CD4-positive, alpha-beta T cell treated with Interleukin-10 for 1 hour (primary cell): Measurements from ENCODE around the gene DHRS2.
"Not testable (repeated sequence)": the region's sequence is repeated elsewhere in the genome, so short reads cannot be mapped to it uniquely, and the experiment has no call there.

ENCODE experiments used
- DNase-seq: peaks from one replicate; pipeline ENCODE4 v3.0.0-alpha.2; 2020

Gene DHRS2

DNA sequence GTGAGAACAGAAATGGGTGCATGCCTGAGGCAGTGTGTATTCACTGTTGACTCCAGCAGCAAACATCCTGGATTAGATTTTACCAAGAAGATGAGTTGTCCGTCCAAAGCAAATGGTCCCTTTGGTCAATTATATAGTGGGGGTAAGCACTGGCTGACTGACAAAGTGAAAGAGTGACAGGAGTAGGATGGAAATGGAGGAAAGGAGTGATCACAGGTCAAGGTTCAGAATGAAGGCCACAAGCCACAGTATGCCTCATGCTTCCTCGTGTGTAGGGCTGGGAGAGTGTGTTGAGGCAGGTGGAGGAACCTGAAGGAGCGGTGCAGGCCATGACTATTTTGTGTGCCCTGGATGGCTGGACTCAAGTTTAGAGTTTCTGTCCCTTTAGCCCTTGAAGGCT lies 14.3 kb downstream of the DHRS2 start:
- no peak for DNase-seq

DNA sequence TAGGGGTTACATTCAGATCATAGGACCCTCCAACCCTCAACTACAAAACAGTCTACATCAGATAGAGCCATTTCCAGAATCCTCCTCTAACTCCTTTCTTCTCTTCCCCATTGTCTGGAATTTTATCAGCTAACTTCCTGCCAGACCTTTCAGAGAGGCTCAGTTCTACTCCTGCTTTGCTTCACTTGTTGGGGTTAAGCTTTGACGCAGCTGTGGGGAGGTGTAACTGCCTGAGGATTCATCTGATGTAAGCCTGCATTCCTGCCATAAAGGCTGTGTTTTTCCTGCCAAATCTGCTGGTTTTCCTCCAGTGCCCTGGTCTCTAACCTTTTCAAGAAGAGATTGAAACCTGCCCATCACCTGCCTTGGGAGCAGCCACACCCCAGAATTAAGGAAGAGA lies 16.9 kb downstream of the DHRS2 start:
- no peak for DNase-seq

DNA sequence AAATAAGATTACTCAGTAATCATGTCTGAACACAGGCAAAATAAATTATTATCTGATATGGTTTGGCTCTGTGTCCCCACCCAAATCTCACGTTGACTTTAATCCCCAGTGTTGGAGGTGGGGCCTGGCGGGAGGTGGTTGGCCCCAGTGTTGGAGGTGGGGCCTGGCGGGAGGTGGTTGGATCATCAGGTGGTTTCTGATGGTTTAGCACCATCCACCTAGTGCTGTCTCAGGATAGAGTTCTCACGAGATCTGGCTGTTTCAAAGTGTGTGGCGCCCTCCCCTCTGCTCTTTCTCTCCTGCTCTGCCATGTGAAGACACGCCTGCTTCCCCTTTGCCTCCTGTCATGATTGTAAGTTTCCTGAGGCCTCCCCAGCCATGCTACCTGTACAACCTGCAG lies 18.1 kb downstream of the DHRS2 start:
- no peak for DNase-seq

DNA sequence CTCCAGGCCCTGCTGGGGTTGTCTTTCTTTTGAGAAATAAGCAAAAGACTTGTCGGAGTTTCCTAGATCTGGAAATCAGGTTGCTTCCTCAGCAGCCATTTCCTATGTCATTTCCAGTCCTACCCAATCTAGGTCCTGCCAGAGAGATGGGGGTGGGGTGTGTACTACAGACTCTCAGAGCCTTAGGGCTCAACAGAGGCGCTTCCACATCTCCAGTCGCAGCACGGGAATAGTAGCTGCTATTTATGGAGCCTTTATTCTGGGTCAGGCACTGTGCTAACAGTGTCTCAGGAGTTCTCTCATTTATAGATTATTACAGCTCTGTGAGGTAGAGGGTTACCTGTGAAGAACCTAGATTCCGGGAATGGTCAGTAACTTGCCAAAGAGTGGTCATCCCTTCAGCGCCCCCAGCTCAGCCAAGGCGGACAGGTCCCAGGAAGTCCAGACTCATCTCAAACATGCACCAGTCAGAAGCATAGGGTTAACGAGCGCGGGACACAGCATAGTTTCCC lies 21.9 kb downstream of the DHRS2 start:
- DNase-seq, result no peak

DNA sequence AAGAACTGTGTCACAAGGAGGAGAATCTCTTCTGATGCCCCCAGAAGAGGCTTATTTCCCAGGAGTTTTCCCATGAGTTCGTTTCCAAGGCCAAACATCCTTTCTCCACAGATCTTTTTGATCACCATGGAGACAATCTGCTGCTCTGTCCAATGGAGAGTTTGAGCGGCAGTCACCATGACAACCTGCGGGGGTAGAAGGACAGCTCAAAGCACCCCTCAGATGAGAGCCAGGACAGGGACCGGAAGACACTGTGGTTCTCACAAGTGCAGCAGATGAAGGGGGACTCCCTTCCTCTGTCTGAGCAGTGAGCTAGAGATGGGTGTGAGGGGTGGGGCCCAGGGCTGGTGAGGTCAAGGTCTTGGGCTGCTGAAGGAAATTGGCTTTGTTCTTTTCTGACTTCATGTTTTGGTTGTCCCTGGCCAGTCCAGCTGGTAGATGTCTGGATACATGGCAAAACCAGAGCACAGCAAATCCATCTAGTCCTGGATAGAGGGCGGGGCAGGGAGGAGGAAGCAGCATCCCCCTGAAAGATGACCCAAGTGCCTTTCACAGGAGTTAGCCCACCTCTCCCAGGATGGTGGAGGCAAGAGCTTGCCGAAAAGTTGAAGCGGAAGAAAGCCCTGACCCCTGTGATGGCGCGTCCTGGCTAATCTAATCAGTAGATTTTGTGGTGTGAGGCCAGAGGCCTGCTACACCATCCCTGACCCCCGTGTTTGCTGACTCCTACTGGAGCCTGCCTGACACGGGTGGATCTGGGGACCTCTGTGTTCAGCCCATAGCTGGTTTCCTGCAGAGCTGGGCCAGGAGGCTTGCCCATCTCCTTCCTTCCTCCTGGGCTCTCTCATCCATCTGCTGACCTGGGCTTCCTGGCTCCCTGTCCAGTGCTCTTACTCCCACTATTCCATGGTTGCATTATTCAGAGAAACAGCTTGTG lies 24.4 kb downstream of the DHRS2 start:
- peak; percentile 63 for DNase-seq

DNA sequence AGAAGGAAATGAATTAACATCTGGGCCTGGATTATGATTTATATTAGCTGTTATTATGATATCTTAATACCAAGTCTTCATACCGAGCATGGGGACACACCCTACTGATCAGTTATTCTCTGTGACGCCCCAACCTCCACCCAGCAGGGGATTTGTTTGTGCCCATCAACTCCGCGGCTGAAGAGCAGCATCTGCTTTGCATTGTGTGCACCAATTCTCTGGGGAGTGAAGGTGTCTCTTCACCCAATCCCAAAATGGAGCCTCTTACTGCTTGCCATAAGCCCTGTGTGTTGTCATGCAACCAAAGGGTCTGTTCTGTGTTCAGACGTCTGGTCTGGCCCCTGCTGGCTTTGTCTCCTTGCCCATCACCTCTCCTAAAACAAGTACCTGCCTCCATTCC lies 25.4 kb downstream of the DHRS2 start:
- no peak for DNase-seq

DNA sequence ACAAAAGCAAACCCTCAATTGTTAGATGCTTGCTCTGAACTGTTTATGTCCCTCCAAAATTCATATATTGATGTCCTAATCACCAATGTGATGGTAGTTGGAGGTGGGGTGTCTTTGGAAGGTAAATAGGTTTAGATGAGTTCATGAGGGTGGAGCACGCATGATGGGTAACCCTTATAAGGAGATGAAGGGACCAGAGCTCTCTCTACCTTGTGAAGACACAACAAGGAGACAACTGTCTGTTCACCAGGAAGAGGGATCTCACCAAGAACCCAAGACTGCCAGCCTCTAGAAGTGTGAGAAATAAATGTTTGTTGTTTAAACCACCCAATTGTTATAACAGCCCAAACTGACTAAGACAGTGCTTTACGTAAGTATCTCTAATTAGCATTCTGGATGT lies 27.0 kb downstream of the DHRS2 start:
- peak; percentile 33 for DNase-seq

DNA sequence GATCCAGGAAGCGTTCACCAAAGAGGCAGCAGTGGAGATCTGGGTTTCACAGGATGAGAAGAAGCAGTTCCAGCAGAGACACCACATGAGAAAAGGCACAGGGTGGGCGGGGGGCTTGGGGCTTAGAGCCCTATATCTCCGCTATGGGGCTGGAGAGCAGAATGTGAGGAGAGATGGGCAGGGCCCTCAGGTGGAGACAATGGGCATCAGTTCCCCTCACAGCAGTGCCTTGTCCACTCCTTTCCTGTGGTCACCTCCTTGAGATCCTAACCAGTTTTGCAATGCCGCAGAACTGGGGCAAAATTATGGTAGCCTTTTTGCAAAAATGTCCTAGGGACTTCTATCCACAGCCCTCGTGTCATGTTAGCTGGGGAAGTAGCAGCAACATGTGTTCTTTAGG lies 27.5 kb downstream of the DHRS2 start:
- no peak for DNase-seq

DNA sequence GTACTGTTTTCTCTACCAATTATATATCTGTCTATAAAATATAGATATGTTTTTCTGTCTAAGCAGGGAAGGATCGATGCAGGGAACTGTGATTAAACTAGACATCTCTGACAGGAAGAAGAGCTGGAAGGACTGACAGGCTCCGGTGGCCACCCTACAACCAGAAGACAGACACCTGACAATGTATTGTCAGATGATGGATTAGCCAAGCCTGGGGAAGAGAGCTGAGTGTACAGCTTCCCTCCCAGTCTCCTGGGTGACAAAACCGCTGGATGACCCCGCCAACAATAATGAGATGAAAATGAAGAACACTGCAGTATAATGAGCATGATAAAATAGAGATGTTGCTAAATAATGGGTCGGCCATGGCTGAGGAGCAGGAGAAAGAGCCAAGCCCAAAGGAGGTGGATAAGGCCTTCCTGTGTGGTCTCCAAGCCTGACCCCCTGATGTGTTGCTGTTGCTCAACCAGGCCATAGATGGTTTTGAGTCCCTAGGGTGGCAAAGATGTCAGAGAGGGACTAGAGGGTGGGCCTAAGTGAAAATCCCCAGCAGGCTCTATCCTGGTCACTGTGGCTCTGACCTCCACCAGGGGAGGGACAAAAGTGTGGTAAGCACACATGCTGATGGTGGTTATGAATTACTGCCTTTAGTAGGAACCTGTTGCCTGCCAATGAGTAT lies 28.2 kb downstream of the DHRS2 start:
- DNase-seq, result no peak

DNA sequence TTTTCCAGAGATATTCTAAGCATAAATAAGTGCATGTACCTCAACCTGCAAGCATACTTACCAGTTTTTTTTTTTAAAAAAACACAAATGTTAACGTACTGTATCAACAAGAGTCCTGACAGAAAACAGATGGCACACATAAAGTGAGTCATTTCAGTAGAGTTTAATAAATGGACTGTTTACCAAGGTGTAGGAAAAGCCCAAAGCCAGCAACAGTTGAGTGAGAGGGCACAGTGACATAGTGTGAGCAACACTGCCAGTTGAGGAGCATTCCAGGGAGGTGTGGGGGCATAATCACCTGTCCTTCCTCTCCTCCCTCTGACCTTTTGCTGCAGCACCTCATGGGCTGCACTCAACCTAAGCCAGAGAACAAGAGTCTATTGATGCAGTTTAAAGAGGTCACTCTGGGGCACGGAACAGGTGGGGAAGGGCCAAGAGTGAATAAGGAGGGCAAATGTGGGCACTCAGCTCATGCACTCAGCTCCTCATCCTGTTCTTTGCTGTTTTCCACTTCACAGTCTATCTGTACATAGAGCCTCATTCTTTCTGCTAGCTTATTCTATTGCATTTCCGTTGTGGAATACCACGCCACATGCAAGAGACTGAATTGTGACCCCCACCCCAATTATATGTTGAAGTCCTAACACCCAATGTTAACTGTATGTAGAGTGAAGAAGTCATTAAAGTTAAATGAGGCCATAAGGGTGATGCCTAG lies 29.3 kb downstream of the DHRS2 start:
- DNase-seq, result no peak

DNA sequence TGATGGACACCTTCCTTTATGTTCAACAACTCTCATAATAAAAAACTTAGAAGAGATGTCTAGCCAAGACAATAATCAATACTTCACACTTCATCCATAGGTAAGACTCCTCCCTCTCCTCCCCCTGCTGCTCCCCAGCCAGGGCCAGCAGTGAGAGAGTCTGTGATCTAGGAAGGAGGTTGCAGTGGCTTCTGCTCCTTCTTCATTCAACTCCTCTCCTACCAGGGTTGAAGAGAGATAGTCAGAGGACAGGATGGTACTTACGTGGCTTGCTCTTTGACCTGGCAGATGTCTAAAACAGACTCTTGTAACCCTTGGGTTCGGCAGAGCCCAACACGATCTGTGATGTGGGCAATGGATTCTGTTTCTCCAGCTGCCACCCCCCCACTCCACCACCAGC lies 31.0 kb downstream of the DHRS2 start:
- DNase-seq, result no peak

DNA sequence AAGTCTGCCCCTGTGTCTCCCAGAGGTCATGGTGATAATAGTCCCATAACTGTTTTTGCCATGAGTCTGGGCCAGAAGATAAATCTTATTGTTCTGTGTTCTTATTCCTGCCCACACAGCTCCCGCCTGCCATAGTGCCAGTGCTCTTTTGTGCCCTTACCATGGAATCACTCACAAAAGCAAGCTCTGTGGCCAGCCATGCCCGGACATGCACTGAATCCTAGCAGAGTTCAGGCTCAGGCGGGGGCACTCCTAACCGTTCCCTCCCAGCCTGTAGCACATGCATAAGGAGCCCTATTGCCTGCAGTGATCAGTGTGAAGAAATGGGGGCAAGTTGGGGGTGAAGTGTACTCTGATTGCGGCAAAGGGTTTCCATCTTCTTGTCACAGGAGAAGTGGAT lies 33.3 kb downstream of the DHRS2 start:
- DNase-seq, result no peak

DNA sequence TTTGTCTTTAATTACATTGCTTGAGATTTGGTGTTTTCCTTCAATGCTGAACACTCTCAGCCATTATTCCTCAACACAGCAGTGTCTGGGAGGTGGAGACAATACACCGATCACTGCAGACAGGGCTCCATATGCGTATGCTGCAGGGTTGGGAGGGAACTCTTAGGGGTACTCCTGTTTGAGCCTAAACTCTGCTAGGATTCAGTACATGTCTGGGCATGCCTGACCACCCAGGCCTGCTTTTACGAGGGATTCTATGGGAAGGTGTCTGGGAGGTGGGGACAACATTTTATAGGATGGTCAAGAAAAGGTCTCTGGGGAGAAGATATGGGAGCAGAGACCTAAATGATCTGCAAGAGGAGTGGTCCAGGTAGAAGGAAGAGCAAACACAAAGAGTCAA lies 34.3 kb downstream of the DHRS2 start:
- no peak for DNase-seq

DNA sequence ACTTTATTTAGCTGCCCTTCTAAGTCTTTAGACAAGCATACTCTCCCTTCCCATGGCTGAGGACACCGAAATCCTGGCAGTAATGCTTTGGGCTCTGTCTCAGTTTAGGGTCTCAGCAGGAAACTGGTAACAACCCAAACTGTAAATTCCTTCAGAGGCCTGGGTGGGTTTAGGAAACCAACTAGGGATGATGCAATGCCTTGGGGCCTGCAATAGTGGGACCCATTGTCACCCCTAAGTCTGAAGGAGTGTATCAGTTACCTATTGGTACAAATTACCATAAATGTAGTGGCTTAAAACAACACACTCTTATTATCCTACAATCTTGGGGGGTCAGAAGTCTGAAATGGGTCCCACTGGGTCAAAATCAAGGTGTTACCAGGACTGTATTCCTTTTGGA lies 36.0 kb downstream of the DHRS2 start:
- no peak for DNase-seq

DNA sequence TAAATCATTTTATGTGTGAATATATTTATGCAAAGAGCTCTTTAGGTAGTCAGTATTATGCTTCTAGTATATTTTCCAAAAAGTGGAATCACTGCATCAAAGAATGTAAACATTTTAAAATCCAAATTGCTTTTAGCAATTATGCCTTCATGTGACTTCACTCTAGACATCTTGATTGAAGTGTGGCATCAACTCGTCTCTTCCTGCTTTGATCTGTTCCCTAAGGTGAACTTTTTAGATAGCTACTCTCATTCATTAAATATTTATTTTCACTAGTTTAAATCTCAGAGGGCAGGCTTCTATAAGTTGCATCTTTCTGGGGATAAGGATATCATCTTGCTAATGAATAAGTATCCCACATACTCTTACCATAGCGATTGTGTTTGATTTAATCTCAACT lies 39.2 kb downstream of the DHRS2 start:
- DNase-seq, result no peak

DNA sequence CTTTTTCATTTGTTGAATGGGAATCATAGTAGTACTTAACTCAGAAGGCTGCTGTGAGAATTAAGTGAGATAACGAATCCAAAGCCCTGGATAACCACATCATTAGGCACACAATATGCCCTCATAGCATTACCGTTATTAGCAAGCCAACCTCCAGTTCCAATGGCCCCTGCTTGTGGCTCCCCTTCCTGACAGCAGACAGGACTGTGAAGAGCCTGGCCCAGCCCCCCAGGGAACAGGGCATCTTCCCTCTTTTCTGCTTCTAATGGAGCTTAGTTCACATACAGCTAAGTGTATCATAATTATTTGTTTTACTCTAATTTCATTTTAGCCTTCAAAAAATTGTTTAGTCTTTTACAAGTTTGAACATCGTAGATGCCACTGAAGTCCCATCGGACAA lies 39.7 kb downstream of the DHRS2 start:
- no peak for DNase-seq

DNA sequence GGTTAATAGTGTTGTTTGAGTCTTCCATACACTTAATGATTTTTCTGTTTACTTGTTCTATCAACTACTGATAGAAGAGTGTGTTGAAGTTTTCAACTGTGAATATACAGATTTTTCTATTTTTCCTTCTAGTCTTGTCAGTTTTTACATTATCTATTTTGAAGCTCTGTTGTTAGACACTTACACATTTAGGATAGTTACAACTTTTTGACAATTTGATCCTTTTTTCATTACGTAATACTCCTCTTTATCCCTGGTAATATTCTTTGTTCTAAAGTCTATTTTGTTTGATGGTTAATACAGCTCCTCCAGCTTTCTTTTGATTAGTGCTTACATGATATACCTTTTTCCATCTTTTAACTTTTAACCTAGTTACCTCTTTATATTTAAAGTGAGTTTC lies 45.2 kb downstream of the DHRS2 start:
- no peak for DNase-seq

DNA sequence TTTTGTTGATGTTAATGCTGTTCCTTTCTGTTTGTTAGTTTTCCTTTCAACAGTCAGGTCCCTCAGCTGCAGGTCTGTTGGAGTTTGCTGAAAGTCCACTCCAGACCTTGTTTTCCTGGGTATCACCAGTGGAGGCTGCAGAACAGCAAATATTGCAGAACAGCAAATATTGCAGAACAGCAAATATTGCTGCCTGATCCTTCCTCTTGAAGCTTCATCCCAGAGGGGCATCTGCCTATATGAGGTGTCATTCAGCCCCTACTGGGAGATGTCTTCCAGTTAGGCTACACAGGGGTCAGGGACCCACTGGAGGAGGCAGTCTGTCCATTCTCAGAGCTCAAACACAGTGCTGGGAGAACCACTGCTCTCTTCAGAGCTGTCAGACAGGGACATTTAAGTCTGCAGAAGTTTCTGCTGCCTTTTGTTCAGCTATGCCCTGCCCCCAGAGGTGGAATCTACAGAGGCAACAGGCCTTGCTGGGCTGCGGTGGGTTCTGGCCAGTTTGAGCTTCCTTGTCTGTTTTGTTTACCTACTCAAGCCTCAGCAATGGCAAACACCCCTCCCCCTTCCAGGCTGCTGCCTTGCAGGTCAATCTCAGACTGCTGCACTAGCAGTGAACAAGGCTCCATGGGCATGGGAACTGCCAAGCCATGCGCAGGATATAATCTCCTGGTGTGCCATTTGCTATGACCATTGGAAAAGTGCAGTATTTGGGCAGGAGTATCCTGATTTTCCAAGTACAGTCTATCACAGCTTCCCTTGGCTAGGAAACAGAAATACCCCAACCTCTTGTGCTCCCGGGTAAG lies 53.7 kb downstream of the DHRS2 start:
- DNase-seq, result not testable (repeated sequence)

DNA sequence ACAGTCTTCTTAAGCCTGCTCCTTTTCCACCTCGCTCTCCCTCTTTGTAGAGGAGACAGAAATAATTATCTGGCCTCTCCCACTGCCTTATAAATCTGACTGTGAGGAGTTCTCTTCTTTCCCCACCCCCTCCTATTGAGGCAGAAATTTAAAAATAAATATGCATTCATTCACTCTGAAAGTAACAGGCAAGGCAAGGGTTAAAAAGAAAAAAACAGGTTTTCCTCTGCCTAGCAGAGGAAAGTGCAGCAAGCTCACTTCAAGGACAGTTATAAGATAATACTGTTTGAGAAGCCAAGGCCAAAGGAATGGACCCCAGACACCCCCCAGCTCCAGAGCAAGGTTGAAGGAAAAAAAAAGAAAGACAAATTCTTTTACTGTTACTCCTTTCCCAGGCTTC lies 56.3 kb downstream of the DHRS2 start:
- DNase-seq, result no peak

DNA sequence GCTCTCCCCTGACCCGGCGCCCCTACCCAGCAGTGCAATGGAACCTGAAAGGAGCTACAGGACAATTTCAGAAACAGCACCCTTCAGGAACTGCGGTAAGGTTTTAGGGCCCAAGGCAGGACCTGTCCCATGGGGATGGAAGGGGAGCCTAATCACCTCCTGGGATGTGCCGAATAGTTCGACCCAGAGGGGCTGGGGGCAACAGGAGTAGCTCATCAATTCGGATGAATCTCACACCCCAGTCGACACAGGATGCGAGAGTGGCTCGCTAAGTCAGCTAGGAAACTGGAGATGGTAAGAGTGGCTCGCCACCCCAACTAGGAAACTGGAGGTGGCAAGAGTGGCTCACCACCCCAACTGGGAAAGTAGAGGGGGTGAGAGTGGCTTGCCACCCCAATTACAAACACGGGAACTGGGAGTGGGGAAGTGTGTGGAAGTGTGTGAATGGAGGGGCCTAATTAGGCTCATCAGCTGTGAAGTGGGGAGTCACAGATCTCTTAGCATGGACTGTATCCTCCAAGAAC lies 57.1 kb downstream of the DHRS2 start:
- no peak for DNase-seq

DNA sequence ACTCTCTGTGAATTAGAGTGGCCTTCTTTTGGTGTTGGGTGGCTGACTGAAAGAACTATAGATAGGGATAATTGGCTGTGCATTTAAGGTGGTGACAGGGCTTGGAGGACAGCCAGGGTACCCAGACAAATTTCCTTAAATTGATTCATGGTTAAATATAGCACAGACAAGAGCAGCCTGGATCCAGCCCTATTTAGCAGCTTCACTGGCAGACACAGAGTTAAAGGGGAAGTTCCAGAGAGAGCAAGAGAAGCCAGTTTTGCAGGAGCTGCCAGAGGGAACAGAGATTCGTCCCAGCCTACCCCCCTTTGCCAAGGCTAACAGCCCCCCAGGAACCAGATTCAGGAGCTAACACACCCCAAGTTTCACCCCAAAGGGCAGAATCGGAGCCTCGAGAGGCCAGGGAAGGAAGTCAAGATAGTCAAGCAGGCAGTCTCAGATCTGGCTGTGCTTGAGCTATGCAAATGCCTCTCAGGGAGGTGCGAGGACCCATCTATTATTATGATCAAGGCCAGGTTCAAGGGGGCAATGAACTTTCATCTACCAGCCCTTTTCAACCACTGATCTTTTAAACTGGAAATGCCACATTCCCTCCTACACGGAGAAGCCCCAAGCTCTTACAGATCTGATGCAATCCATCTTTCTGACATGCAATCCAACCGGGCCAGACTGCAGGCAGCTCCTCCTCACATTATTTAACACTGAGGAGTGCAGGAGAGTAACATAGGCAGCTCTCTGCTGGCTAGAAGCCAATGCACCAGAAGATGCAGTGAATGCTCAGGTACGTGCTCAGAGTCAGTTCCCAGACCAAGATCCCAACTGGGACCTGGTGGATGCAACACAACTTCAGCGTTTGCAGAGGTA lies 58.2 kb downstream of the DHRS2 start:
- DNase-seq, result no peak
